Peyer's patch (tissue), 4 donors: ENCODE results near the gene NACC2.

Experiments used
- CTCF ChIP-seq, 6 experiments: fragments of 450-650 bp in 4 of 6; fragments of 200-600 bp in 2 of 6; sonication (generic) in 1 of 6; IDR thresholded peaks; one replicate each; pipeline ENCODE4 v1.5.1; 2017 to 2019; ENCODE audit warnings: antibody characterized with exemption in 6 of 6, mild to moderate bottlenecking in 3 of 6, moderate library complexity in 1 of 6
- POLR2A ChIP-seq, 2 donors: fragments of 450-650 bp; IDR thresholded peaks; one replicate each; pipeline ENCODE4 v1.5.1; 2017; ENCODE audit warnings: antibody characterized with exemption in 2 of 2, mild to moderate bottlenecking in 2 of 2, moderate library complexity in 2 of 2

DNA sequence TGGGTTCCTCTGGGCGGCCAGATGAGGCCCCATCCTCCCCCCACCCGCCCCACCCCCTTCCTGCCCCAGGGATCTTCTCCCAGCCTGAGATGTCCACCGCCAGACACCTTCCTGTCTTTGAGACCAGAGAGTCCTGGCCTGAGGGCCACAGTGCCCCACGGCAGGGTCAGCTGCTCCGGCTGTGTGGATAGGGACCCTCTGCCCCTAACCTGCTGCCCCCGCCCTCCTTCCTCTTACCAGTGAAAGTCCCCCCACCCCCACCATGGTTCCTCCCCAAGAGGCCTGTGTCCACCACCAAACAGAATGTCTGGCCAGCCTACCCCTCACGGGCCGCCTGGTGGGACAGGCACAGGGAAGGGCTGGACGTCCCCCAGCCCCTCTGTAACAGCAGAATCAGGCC is 90.9 kb downstream of the NACC2 start:
- TF ChIP-seq CTCF (IDR thresholded peaks at IDR 0.05) (no peak), POLR2A (IDR thresholded peaks at IDR 0.05) (no peak)
